GM20000 (cell line): ENCODE measurements around the gene RASL11B.

Experiments
- DNase-seq: peaks from one replicate; pipeline ENCODE4 v3.0.0; 2012; ENCODE audit warnings: low spot score
- TF ChIP-seq, protein P1 (sequence below): IDR thresholded peaks from 2 replicates; pipeline ENCODE4 v1.5.1; 2012; ENCODE audit warnings: mild to moderate bottlenecking, control low read depth; ENCODE audit errors: extremely low read depth, missing control alignments

The RASL11B gene

DNA sequence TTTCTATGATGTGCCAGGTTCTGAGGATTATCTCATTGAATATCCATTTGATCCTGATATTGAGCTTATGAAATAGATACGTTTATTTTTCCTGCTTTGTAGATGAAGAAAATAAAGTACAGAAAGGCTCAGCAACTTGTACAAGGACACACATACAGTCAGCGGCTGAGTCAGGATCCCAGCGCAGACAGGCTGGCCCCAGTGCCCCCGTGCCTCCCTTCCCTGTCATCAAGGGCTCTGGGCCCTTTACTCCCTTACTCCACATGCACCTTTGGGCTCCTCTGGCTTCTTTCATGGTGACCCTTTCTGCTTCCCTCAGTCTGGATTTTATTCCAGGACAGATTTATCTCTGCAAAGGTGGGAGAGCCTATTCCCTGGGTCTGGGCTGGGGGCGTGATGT is 12.8 kb downstream of the RASL11B start:
- DNase-seq: no peak
- TF ChIP-seq, protein P1, sequence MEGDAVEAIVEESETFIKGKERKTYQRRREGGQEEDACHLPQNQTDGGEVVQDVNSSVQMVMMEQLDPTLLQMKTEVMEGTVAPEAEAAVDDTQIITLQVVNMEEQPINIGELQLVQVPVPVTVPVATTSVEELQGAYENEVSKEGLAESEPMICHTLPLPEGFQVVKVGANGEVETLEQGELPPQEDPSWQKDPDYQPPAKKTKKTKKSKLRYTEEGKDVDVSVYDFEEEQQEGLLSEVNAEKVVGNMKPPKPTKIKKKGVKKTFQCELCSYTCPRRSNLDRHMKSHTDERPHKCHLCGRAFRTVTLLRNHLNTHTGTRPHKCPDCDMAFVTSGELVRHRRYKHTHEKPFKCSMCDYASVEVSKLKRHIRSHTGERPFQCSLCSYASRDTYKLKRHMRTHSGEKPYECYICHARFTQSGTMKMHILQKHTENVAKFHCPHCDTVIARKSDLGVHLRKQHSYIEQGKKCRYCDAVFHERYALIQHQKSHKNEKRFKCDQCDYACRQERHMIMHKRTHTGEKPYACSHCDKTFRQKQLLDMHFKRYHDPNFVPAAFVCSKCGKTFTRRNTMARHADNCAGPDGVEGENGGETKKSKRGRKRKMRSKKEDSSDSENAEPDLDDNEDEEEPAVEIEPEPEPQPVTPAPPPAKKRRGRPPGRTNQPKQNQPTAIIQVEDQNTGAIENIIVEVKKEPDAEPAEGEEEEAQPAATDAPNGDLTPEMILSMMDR: no peak

- no peak for DNase-seq
Observed at GRCh38 chr4:52876069-52876468, 14.0 kb downstream of the RASL11B start.

DNA sequence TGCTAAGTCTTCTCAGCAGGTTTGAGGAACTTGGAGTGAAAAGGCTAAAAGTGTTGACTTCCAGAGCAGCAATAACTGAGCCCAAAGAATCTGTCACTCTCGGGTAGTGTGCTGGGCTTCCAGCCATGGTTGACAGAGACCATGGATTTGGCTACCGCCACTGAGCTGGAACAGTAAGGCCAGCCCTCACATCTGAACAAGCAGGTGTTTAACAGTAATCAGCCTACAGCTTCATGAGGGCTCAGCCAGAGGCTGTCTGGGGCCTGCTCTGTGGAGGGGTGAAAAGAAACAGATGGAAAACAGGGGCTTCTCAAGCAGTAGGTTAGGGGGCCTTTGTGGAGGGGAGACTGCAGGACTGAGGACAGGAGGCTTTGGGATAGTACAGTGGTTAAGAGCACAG is 14.9 kb downstream of the RASL11B start:
- TF ChIP-seq, protein P1: no peak
- no peak for DNase-seq

More at GRCh38 chr4:52876069-52876468, 14.0 kb downstream of the RASL11B start:
- TF ChIP-seq, protein P1: no peak

- DNase-seq: no peak
- TF ChIP-seq, protein P1: no peak
Observed at GRCh38 chr4:52877694-52878093, 15.6 kb downstream of the RASL11B start.

GRCh38 chr4:52879471-52879870 is 17.4 kb downstream of the RASL11B start:
- DNase-seq: no peak
- TF ChIP-seq, protein P1: no peak

GRCh38 chr4:52880994-52881393 is 18.9 kb downstream of the RASL11B start:
- no peak for DNase-seq
- TF ChIP-seq, protein P1: no peak

GRCh38 chr4:52883183-52883621 is 21.1 kb downstream of the RASL11B start:
- TF ChIP-seq, protein P1: no peak
- no peak for DNase-seq
